ENCODE results near the gene FNIP1.
"Not testable (repeated sequence)": the region's sequence is repeated elsewhere in the genome, so short reads cannot be mapped to it uniquely, and the experiment has no call there.

FNIP1 gene

DNA sequence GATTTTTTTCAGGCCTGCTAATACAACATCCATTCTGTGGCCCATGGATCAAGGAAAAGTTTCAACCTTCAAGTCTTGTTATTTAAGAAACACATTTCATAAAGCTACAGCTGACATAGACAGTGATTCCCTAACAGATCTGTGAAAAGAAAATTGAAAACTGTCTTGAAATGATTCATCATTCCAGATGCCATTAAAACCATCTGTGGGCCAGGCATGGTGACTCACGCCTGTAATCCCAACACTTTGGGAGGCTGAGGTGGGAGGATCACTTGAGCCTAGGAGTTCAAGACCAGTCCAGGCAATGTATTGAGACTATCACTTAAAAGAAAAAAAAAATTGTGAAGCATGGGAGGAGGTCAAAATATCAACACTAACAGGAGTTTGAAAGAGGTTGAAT, 167.8 kb downstream of the FNIP1 start:
- POLR2A ChIA-PET (ENCODE audit: low non-redundant PET), result no interaction called here
- TF ChIP-seq, protein P1, sequence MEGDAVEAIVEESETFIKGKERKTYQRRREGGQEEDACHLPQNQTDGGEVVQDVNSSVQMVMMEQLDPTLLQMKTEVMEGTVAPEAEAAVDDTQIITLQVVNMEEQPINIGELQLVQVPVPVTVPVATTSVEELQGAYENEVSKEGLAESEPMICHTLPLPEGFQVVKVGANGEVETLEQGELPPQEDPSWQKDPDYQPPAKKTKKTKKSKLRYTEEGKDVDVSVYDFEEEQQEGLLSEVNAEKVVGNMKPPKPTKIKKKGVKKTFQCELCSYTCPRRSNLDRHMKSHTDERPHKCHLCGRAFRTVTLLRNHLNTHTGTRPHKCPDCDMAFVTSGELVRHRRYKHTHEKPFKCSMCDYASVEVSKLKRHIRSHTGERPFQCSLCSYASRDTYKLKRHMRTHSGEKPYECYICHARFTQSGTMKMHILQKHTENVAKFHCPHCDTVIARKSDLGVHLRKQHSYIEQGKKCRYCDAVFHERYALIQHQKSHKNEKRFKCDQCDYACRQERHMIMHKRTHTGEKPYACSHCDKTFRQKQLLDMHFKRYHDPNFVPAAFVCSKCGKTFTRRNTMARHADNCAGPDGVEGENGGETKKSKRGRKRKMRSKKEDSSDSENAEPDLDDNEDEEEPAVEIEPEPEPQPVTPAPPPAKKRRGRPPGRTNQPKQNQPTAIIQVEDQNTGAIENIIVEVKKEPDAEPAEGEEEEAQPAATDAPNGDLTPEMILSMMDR (conservative IDR thresholded peaks at IDR 0.05; ENCODE audit: low read depth), result no peak
- H3K27ac ChIP-seq, result no peak overlapping the region
- peak; percentile 36 for DNase-seq (ENCODE audit: low spot score)
- CTCF ChIA-PET, result interaction anchor here (1.0 to 1.3 kb wide), 3 partner anchors 35 to 512 kb away, joined by 3 to 5 read pairs (median 3); no protein-coding TSS in a partner anchor

GRCh38 chr5:131627207-131627865, 169.5 kb downstream of the FNIP1 start:
- no peak overlapping the region for H3K27ac ChIP-seq
- POLR2A ChIA-PET (ENCODE audit: low non-redundant PET), result interaction anchor here (0.5 kb wide), 1 partner anchor 17 kb away, joined by 3 read pairs; no protein-coding TSS in a partner anchor
- TF ChIP-seq, protein P1 (conservative IDR thresholded peaks at IDR 0.05; ENCODE audit: low read depth), result no peak
- CTCF ChIA-PET, result interaction anchor here (0.7 kb wide), 1 partner anchor 84 kb away, joined by 4 read pairs; no protein-coding TSS in a partner anchor
- no peak for DNase-seq (ENCODE audit: low spot score)

GRCh38 chr5:131622633-131623032, 174.2 kb downstream of the FNIP1 start:
- TF ChIP-seq, protein P1 (conservative IDR thresholded peaks at IDR 0.05; ENCODE audit: low read depth), result no peak
- no peak overlapping the region for H3K27ac ChIP-seq
- CTCF ChIA-PET, result interaction anchor here (0.6 to 1.4 kb wide), 3 partner anchors 17 to 70 kb away, joined by 3 to 7 read pairs (median 4); no protein-coding TSS in a partner anchor
- no peak for DNase-seq (ENCODE audit: low spot score)
- POLR2A ChIA-PET (ENCODE audit: low non-redundant PET), result no interaction called here

- DNase-seq (ENCODE audit: low spot score); H3K27ac ChIP-seq; CTCF ChIA-PET; POLR2A ChIA-PET (ENCODE audit: low non-redundant PET): not testable (repeated sequence)
Observed at GRCh38 chr5:131621164-131621563, 175.7 kb downstream of the FNIP1 start.

- DNase-seq (ENCODE audit: low spot score), result no peak
- CTCF ChIA-PET, result no interaction called here
- POLR2A ChIA-PET (ENCODE audit: low non-redundant PET), result no interaction called here
- TF ChIP-seq, protein P1 (conservative IDR thresholded peaks at IDR 0.05; ENCODE audit: low read depth), result no peak
- H3K27ac ChIP-seq, result no peak overlapping the region
Observed at GRCh38 chr5:131619102-131619501, 177.7 kb downstream of the FNIP1 start.

- ChIA-PET POLR2A (ENCODE audit: low non-redundant PET) (no interaction called here), CTCF (no interaction called here)
- TF ChIP-seq, protein P1 (conservative IDR thresholded peaks at IDR 0.05; ENCODE audit: low read depth), result no peak
- H3K27ac ChIP-seq, result no peak overlapping the region
- DNase-seq (ENCODE audit: low spot score), result no peak
Observed at GRCh38 chr5:131617140-131617822, 179.5 kb downstream of the FNIP1 start.

GRCh38 chr5:131615957-131616356, 180.9 kb downstream of the FNIP1 start:
- no peak overlapping the region for H3K27ac ChIP-seq
- ChIA-PET CTCF (interaction anchor here (0.5 to 0.8 kb wide), 3 partner anchors 10 to 625 kb away, joined by 3 to 6 read pairs (median 4); no protein-coding TSS in a partner anchor), POLR2A (ENCODE audit: low non-redundant PET) (no interaction called here)
- DNase-seq (ENCODE audit: low spot score), result no peak
- TF ChIP-seq, protein P1 (conservative IDR thresholded peaks at IDR 0.05; ENCODE audit: low read depth), result no peak
